Measurements from ENCODE around the gene ABCF2. TPM values are rescaled to one million over a fixed set of nuclear protein-coding genes. Genes with fewer than 3 reads are reported as not detected.

Gene ABCF2
- total RNA-seq, 1 experiment from 2014 or later: 45.8 TPM

GRCh38 chr7:151237244-151238189, 10.5 kb upstream of the ABCF2 start:
- H3K36me3 ChIP-seq (ENCODE audit: low read depth): peaks cover 22% of the 10 kb centered on the region; the same call in 1 of the 2 replicates
- no peaks in the 10 kb centered on the region for H3K27me3 ChIP-seq (ENCODE audit: insufficient read depth, low read depth)
- ChIA-PET CTCF (no interaction called here), POLR2A (ENCODE audit: unreplicated experiment) (interaction anchor here (0.6 kb wide), 1 partner anchor 15 kb away, joined by 7 read pairs; no protein-coding TSS in a partner anchor)
- BruUV-seq (replicated peaks): no TSS peak
- H3K27ac ChIP-seq: no peak overlapping the region
- no peaks in the 10 kb centered on the region for H3K9me2 ChIP-seq (ENCODE audit: insufficient read depth)
- no peak overlapping the region for H3K4me3 ChIP-seq
- H2AFZ ChIP-seq: no peak overlapping the region
- no peak for TF ChIP-seq CTCF (conservative IDR thresholded peaks at IDR 0.05)
- no peak for TF ChIP-seq EZH2 (IDR thresholded peaks at IDR 0.05; ENCODE audit: low read depth)
- no peak overlapping the region for H3K4me2 ChIP-seq
- intact Hi-C loops (cut with micrococcal nuclease; ENCODE audit: unreplicated experiment): no loop called here
- peaks cover 52% of the 10 kb centered on the region for H4K20me1 ChIP-seq (ENCODE audit: insufficient read depth)
- peaks cover 40% of the 10 kb centered on the region for H3K79me2 ChIP-seq (ENCODE audit: low read depth)
- H3K9me3 ChIP-seq (ENCODE audit: insufficient read depth, low read depth): no peaks in the 10 kb centered on the region
- peaks cover 10% of the 10 kb centered on the region for H3K4me1 ChIP-seq (replicated peaks; ENCODE audit: insufficient read depth)
- H3F3A ChIP-seq (ENCODE audit: insufficient read depth, low read depth): peaks cover 3% of the 10 kb centered on the region
- DNase-seq: no peak

- POLR2A ChIA-PET (ENCODE audit: unreplicated experiment): no interaction called here
- Histone ChIP-seq H3K36me3 (ENCODE audit: low read depth) (peaks cover 22% of the 10 kb centered on the region; the same call in 1 of the 2 replicates), H3K9me2 (ENCODE audit: insufficient read depth) (no peaks in the 10 kb centered on the region), H3K27me3 (ENCODE audit: insufficient read depth, low read depth) (no peaks in the 10 kb centered on the region), H3K79me2 (ENCODE audit: low read depth) (peaks cover 41% of the 10 kb centered on the region), H3K27ac (no peak overlapping the region), H4K20me1 (ENCODE audit: insufficient read depth) (peaks cover 52% of the 10 kb centered on the region), H3K4me2 (no peak overlapping the region), H3F3A (ENCODE audit: insufficient read depth, low read depth) (0 out of 2 replicates have a peak, but pooled peaks cover 3% of the 10 kb centered on the region), H3K4me3 (no peak overlapping the region), H3K9me3 (ENCODE audit: insufficient read depth, low read depth) (no peaks in the 10 kb centered on the region), H2AFZ (no peak overlapping the region), H3K4me1 (replicated peaks; ENCODE audit: insufficient read depth) (peaks cover 15% of the 10 kb centered on the region)
- no peak for TF ChIP-seq CTCF (conservative IDR thresholded peaks at IDR 0.05)
- no peak for TF ChIP-seq EZH2 (IDR thresholded peaks at IDR 0.05; ENCODE audit: low read depth)
- DNase-seq: no peak
- BruUV-seq (replicated peaks): no TSS peak
- CTCF ChIA-PET: interaction anchor here (0.6 kb wide), 1 partner anchor 1760 kb away, joined by 3 read pairs; no protein-coding TSS in a partner anchor
- intact Hi-C loops (cut with micrococcal nuclease; ENCODE audit: unreplicated experiment): no loop called here
Measured at GRCh38 chr7:151236406-151236805, 9.4 kb upstream of the ABCF2 start.

- no peak overlapping the region for H3K27ac ChIP-seq
- peaks cover 41% of the 10 kb centered on the region for H3K79me2 ChIP-seq (ENCODE audit: low read depth)
- H3K36me3 ChIP-seq (ENCODE audit: low read depth): peaks cover 22% of the 10 kb centered on the region; the same call in 1 of the 2 replicates
- H3F3A ChIP-seq (ENCODE audit: insufficient read depth, low read depth): 0 out of 2 replicates have a peak, but pooled peaks cover 3% of the 10 kb centered on the region
- intact Hi-C loops (cut with micrococcal nuclease; ENCODE audit: unreplicated experiment): no loop called here
- TF ChIP-seq CTCF (conservative IDR thresholded peaks at IDR 0.05): no peak
- TF ChIP-seq EZH2 (IDR thresholded peaks at IDR 0.05; ENCODE audit: low read depth): no peak
- POLR2A ChIA-PET (ENCODE audit: unreplicated experiment): no interaction called here
- H3K4me3 ChIP-seq: no peak overlapping the region
- H3K27me3 ChIP-seq (ENCODE audit: insufficient read depth, low read depth): no peaks in the 10 kb centered on the region
- peaks cover 50% of the 10 kb centered on the region for H4K20me1 ChIP-seq (ENCODE audit: insufficient read depth)
- peaks cover 18% of the 10 kb centered on the region for H3K4me1 ChIP-seq (replicated peaks; ENCODE audit: insufficient read depth)
- no peaks in the 10 kb centered on the region for H3K9me2 ChIP-seq (ENCODE audit: insufficient read depth)
- DNase-seq: no peak
- H2AFZ ChIP-seq: no peak overlapping the region
- BruUV-seq (replicated peaks): no TSS peak
- no peaks in the 10 kb centered on the region for H3K9me3 ChIP-seq (ENCODE audit: insufficient read depth, low read depth)
- H3K4me2 ChIP-seq: no peak overlapping the region
- CTCF ChIA-PET: no interaction called here
Measured at GRCh38 chr7:151235091-151235787, 8.2 kb upstream of the ABCF2 start.
